HEK293T (cell line): Measurements from ENCODE around the gene PID1.

Source experiments
- BHLHE40 ChIP-seq: fragments of 450-650 bp; IDR thresholded peaks from 2 replicates; pipeline ENCODE4 v1.6.1; 2016; ENCODE audit warnings: mild to moderate bottlenecking, moderate library complexity, borderline replicate concordance
- ELF4 ChIP-seq: fragments of 450-650 bp; IDR thresholded peaks from 2 replicates; pipeline ENCODE4 v1.6.1; 2017; ENCODE audit warnings: antibody characterized with exemption
- FOXA1 ChIP-seq: fragments of 450-650 bp; IDR thresholded peaks from 2 replicates; pipeline ENCODE4 v1.6.1; 2016; ENCODE audit warnings: mild to moderate bottlenecking
- FOXK2 ChIP-seq: fragments of 450-650 bp; IDR thresholded peaks from 2 replicates; pipeline ENCODE4 v1.6.1; 2016; ENCODE audit warnings: mild to moderate bottlenecking
- FOXM1 ChIP-seq: fragments of 450-650 bp; IDR thresholded peaks from 2 replicates; pipeline ENCODE4 v1.6.1; 2017; ENCODE audit warnings: mild to moderate bottlenecking, borderline replicate concordance
- HDGF ChIP-seq: fragments of 450-650 bp; IDR thresholded peaks from 2 replicates; pipeline ENCODE4 v1.6.1; 2017; ENCODE audit warnings: antibody characterized with exemption, borderline replicate concordance
- L3MBTL2 ChIP-seq: fragments of 450-650 bp; conservative IDR thresholded peaks from 2 replicates; pipeline ENCODE4 v1.6.1; 2016; ENCODE audit warnings: mild to moderate bottlenecking
- LEF1 ChIP-seq: fragments of 450-650 bp; IDR thresholded peaks from 2 replicates; pipeline ENCODE4 v1.6.1; 2017; ENCODE audit warnings: mild to moderate bottlenecking, borderline replicate concordance
- SP1 ChIP-seq: fragments of 450-650 bp; IDR thresholded peaks from 2 replicates; pipeline ENCODE4 v1.6.1; 2017
- SUZ12 ChIP-seq: fragments of 450-650 bp; IDR thresholded peaks from 2 replicates; pipeline ENCODE4 v1.6.1; 2016; ENCODE audit warnings: mild to moderate bottlenecking
- TARDBP ChIP-seq: fragments of 450-650 bp; IDR thresholded peaks from 2 replicates; pipeline ENCODE4 v1.6.1; 2016
- ZNF384 ChIP-seq: fragments of 450-650 bp; IDR thresholded peaks from 2 replicates; pipeline ENCODE4 v1.6.1; 2016
- TF ChIP-seq, protein P1 (sequence below): fragments of 450-650 bp; IDR thresholded peaks from 2 replicates; pipeline ENCODE4 v1.6.1; 2016

DNA sequence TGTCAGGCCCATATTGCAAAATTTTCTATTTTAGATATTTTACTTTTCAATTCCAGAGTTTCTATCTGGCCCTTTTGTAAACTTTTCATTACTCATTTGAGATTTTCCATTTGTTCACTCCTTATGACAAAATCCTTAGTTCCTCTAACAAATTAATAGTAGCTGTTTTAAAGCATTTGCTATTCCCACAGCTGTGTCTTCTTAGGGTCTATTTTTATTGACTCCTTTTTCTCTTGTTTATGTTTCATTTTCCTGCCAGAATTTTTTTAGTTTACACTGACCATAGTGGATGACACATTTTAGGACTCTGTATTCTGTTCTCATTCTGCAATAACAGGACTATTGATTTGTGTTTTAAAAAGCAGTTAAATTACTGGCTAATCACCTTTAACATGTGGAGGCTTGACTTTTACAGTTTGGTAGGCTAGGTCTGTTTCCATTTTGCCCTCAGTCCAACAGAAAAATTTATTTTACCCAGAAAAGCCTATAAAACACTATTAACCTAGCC is 30.0 kb downstream of the PID1 start:
- TF ChIP-seq BHLHE40, result no peak
- no peak for TF ChIP-seq TARDBP
- no peak for TF ChIP-seq SUZ12
- no peak for TF ChIP-seq FOXK2
- no peak for TF ChIP-seq HDGF
- TF ChIP-seq, protein P1, sequence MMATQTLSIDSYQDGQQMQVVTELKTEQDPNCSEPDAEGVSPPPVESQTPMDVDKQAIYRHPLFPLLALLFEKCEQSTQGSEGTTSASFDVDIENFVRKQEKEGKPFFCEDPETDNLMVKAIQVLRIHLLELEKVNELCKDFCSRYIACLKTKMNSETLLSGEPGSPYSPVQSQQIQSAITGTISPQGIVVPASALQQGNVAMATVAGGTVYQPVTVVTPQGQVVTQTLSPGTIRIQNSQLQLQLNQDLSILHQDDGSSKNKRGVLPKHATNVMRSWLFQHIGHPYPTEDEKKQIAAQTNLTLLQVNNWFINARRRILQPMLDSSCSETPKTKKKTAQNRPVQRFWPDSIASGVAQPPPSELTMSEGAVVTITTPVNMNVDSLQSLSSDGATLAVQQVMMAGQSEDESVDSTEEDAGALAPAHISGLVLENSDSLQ, result no peak
- no peak for TF ChIP-seq ELF4
- no peak for TF ChIP-seq FOXA1
- no peak for TF ChIP-seq SP1
- TF ChIP-seq L3MBTL2, result no peak
- no peak for TF ChIP-seq FOXM1
- TF ChIP-seq ZNF384, result no peak
- no peak for TF ChIP-seq LEF1
